Raji (cell line): ENCODE data around the gene C9orf78.

Experiments
- POLR2A ChIP-seq: IDR thresholded peaks from 2 replicates; pipeline ENCODE4 v1.6.1; 2011; ENCODE audit warnings: low read depth, low read length, control low read depth; ENCODE audit not compliant: insufficient read depth

The C9orf78 gene, protein sequence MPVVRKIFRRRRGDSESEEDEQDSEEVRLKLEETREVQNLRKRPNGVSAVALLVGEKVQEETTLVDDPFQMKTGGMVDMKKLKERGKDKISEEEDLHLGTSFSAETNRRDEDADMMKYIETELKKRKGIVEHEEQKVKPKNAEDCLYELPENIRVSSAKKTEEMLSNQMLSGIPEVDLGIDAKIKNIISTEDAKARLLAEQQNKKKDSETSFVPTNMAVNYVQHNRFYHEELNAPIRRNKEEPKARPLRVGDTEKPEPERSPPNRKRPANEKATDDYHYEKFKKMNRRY

GRCh38 chr9:129835128-129835859 is at the start of gene C9orf78, which contains the start of gene USP20:
TSS of gene C9orf78 (minus strand) at chr9:129835275. CDS start at chr9:129835221, 54 bp downstream.
TSS of gene USP20 (plus strand) at chr9:129835458. CDS start at chr9:129852556, 17,098 bp downstream.
- peak; percentile 92 for TF ChIP-seq POLR2A

GRCh38 chr9:129884220-129885017 is 49.3 kb upstream of the C9orf78 start:
- TF ChIP-seq POLR2A: peak; percentile 92

- TF ChIP-seq POLR2A: no peak
Measured at GRCh38 chr9:129881547-129882324, 46.7 kb upstream of the C9orf78 start.

DNA sequence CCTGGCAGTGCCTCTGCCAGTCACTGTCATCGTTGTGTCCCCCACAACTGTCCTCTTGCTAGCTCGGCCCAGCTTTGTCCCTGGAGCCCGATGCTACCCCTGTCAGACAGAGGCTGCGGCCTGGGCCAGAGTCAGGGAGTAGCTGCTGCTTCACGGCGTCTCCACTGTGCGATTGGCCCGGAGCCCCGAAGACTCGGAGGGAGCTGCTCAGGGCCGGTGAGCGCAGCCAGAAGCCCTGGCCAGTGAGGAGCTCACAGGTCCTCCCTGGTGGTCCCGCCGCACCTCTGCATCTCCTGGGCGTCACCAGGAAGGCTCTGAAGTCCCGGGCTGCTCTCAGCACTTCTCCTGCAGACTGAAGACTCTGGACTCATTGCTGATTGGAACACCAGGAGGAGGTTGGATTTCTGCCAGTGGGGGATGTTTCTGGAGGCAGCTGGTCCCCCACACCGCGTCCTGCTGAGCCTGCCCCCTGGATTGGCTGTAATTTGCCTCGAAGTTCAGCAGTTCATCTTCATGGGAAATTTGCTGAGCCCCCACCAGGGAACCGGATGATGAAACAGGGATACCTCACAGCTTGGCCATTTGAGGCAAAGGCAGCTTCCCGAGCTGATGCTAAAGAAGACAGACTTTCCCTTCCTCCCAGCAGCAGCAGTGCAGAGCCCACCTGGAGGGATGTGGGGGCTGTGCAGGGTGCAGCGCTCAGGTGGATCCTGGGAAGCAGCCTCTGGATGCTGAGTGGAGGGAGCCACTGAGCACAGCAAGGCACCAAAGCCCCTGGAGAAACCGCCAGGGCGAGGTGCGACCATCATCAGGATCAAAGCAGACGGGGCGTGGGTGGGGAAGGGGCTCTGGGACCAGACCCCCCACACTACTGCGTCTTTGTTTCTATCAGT is 45.8 kb upstream of the C9orf78 start:
- TF ChIP-seq POLR2A: no peak

GRCh38 chr9:129879991-129880653 is 45.0 kb upstream of the C9orf78 start:
- no peak for TF ChIP-seq POLR2A

DNA sequence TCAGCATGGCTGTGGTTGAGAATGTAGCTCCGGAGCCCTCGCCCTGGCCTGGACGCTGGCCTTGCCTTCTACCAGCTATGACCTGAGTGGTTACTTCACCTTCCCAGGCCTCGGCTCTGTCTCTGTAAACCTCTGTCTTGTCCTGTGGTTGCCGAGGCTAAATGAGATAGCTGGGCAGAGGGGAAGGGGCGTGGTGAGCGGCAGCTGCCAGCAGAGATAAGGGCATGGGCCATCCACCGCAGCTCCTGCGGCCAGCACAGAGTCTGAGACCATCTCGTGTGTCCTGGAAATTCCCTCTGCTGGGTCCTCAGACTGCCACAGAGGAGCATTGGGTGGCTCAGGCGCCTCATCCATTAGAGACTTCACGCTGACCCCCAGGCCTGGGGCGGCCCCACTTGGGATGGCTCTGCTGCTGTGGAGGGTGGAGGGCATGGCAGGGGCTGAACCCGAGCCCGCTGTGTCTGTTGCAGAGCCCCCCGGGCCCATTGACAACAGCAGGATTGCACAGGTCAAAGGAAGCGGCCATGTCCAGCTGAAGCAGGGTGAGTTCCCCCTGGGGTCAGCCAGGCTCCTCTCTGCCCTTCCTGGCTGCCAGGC is 44.1 kb upstream of the C9orf78 start:
- no peak for TF ChIP-seq POLR2A

- no peak for TF ChIP-seq POLR2A
Measured at GRCh38 chr9:129878291-129878690, 43.2 kb upstream of the C9orf78 start.

- TF ChIP-seq POLR2A: no peak
Measured at GRCh38 chr9:129876815-129877214, 41.7 kb upstream of the C9orf78 start.

- no peak for TF ChIP-seq POLR2A
Measured at GRCh38 chr9:129875687-129876395, 40.8 kb upstream of the C9orf78 start.

GRCh38 chr9:129875181-129875611 is 40.1 kb upstream of the C9orf78 start:
- TF ChIP-seq POLR2A: no peak

DNA sequence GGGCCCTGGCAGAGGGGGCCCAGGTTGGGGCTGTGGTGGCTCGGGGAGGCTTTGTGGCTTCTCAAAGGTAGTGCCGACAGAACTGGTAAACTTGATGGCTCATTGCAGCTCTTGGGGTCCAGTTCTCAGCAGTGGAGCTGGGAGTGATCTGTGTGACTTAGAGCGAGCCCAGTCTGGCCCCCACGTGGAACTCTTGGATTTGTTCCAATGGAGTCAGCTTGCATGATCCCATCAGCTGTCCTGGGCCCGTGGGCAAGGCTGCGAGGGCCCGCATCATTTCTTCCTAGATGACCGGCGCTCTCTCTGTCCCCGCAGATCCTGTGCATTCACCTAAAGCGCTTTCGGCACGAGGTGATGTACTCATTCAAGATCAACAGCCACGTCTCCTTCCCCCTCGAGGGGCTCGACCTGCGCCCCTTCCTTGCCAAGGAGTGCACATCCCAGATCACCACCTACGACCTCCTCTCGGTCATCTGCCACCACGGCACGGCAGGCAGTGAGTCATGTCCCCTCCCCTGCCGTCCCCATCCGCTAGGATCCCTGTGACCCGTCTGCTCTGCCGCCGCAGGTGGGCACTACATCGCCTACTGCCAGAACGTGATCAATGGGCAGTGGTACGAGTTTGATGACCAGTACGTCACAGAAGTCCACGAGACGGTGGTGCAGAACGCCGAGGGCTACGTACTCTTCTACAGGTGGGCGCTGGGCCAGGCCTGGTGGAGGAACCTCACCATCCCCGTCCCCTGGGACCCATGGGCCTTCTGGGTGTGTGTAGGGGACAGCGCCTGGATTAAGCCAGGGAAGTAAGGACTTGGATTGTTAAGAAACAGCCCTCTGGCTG is 39.4 kb upstream of the C9orf78 start:
- no peak for TF ChIP-seq POLR2A
